HEK293T (cell line): ENCODE results near the gene SPDEF.

ENCODE experiments used
- ELF4 ChIP-seq: fragments of 450-650 bp; IDR thresholded peaks from 2 replicates; pipeline ENCODE4 v1.6.1; 2017; ENCODE audit warnings: antibody characterized with exemption
- FOXK2 ChIP-seq: fragments of 450-650 bp; IDR thresholded peaks from 2 replicates; pipeline ENCODE4 v1.6.1; 2016; ENCODE audit warnings: mild to moderate bottlenecking
- TARDBP ChIP-seq: fragments of 450-650 bp; IDR thresholded peaks from 2 replicates; pipeline ENCODE4 v1.6.1; 2016

DNA sequence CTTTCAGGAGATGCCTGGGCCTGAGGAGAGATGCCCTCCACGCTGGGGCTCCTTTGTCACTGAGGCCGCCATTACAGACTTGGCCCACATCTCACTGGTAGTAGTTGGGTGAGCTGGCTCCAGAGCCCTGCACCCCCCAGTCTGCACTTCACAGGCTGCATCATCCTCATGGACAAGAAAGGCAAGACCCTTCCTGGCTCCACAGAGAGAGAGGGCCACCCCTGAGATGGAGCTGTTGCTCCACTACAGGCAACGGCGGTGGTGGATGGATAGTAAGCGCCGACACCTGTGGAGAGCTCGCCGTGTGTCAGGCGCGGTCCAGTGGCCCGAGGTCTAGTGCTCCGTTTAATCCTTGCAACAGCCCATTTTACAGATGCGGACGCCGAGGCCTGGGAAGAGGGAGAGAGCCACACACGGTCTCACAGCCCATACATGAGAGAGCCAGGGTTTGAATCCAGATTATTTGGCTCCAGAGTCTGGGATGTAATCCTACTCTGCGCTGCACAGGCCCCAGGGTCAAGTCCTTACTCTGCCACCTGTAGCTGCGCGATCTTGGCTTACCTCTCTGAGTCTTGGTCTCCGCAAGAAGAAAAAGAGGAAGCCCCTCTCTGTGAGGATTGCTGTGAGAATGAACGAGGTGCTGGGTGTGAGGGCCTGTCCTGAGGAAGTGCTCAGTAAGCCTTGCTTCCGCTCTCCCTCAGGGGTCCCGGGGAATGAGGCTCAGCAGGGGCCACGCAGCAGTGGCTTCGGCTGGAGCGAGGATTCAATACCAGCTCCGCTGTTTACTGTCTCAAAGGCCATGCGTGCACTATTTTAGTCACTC lies 34.5 kb downstream of the SPDEF start:
- no peak for TF ChIP-seq TARDBP
- no peak for TF ChIP-seq FOXK2
- no peak for TF ChIP-seq ELF4
